HepG2 (cell line): ENCODE data around the gene ENPP7. TPM values are rescaled to one million over a fixed set of nuclear protein-coding genes. Genes with fewer than 3 reads are reported as not detected.

Source experiments
- ATRX ChIP-seq: sonication (generic); formaldehyde crosslinking; IDR thresholded peaks from 2 replicates; pipeline ENCODE4 v1.4.0; 2020; ENCODE audit warnings: missing genetic modification reagents, borderline replicate concordance
- HCFC1 ChIP-seq: fragments of 150-350 bp; IDR thresholded peaks from 2 replicates; pipeline ENCODE4 v1.6.1; 2014; ENCODE audit warnings: low read depth, low read length
- KLF6 ChIP-seq: IDR thresholded peaks from 2 replicates; pipeline ENCODE4 v1.8.0; 2016; ENCODE audit warnings: missing biosample characterization, missing genetic modification reagents
- NFAT5 ChIP-seq: sonication (generic); formaldehyde crosslinking; IDR thresholded peaks from 2 replicates; pipeline ENCODE4 v1.4.0; 2020; ENCODE audit warnings: missing genetic modification reagents
- NFKB2 ChIP-seq: sonication (generic); formaldehyde crosslinking; IDR thresholded peaks from 2 replicates; pipeline ENCODE4 v1.4.0; 2020; ENCODE audit warnings: missing genetic modification reagents, borderline replicate concordance
- NR0B2 ChIP-seq: sonication (generic); formaldehyde crosslinking; IDR thresholded peaks from 2 replicates; pipeline ENCODE4 v1.4.0; 2020; ENCODE audit warnings: mild to moderate bottlenecking, missing genetic modification reagents
- RARG ChIP-seq: sonication (generic); formaldehyde crosslinking; IDR thresholded peaks from 2 replicates; pipeline ENCODE4 v1.4.0; 2020; ENCODE audit warnings: low read depth, mild to moderate bottlenecking, missing genetic modification reagents
- RNF2 ChIP-seq: fragments of 450-650 bp; conservative IDR thresholded peaks from 2 replicates; pipeline ENCODE4 v1.6.1; 2016; ENCODE audit warnings: low read depth
- ZKSCAN8 ChIP-seq: IDR thresholded peaks from 2 replicates; pipeline ENCODE4 v1.6.1; 2016; ENCODE audit warnings: borderline replicate concordance, missing genetic modification reagents, missing compliant biosample characterization
- ZMAT3 ChIP-seq: sonication (generic); formaldehyde crosslinking; conservative IDR thresholded peaks from 2 replicates; pipeline ENCODE4 v1.7.0; 2021; ENCODE audit warnings: missing genetic modification reagents
- ZNF160 ChIP-seq: sonication (generic); formaldehyde crosslinking; IDR thresholded peaks from 2 replicates; pipeline ENCODE4 v1.8.0; 2022; ENCODE audit warnings: mild to moderate bottlenecking, inconsistent platforms, missing genetic modification reagents
- ZNF292 ChIP-seq: sonication (generic); formaldehyde crosslinking; IDR thresholded peaks from 2 replicates; pipeline ENCODE4 v1.8.1; 2022; ENCODE audit warnings: mild to moderate bottlenecking, low read depth, missing genetic modification reagents, borderline replicate concordance
- ZNF646 ChIP-seq: sonication (generic); formaldehyde crosslinking; IDR thresholded peaks from 2 replicates; pipeline ENCODE4 v1.9.0; 2021; ENCODE audit warnings: mild to moderate bottlenecking, missing genetic modification reagents
- ZNF740 ChIP-seq: sonication (generic); formaldehyde crosslinking; IDR thresholded peaks from 2 replicates; pipeline ENCODE4 v1.4.0; 2020; ENCODE audit warnings: missing genetic modification reagents
- ZNF891 ChIP-seq: sonication (generic); formaldehyde crosslinking; IDR thresholded peaks from 2 replicates; pipeline ENCODE4 v1.5.0; 2020; ENCODE audit warnings: mild to moderate bottlenecking, missing genetic modification reagents
- ZSCAN20 ChIP-seq: sonication (generic); formaldehyde crosslinking; IDR thresholded peaks from 2 replicates; pipeline ENCODE4 v1.4.0; 2020; ENCODE audit warnings: missing genetic modification reagents, mild to moderate bottlenecking, borderline replicate concordance
- polyA plus RNA-seq, 8 experiments: library from polyadenylated mRNA; depleted of rRNA in 3 of 8; stranded (reverse) in 7 of 8; unstranded in 1 of 8; fragments of >200 nt; fragmentation: Illumina TruSeq in 4 of 8; extraction: Trizol in 4 of 8; gene quantifications; 2 replicates each; pipeline versions ENCODE4 v1.2.1 to v1.2.3, GENCODE V29; 2011 to 2016; ENCODE audit warnings: low read depth in 4 of 8, missing spikeins in 1 of 8, mixed read lengths in 1 of 8; ENCODE audit not compliant: insufficient read depth in 1 of 8
- total RNA-seq, 5 experiments: library from RNA; depleted of rRNA; stranded (reverse); fragments of >200 nt; fragmentation: Illumina TruSeq; extraction: Trizol; gene quantifications; 2 replicates each; pipeline ENCODE4 v1.2.3, GENCODE V29; 2016; ENCODE audit warnings: low read depth in 1 of 5

The ENPP7 gene
- total and polyA plus RNA-seq, 2 of the 13 experiments (the other 11 are each of a cell fraction or from before 2014, with no cell fraction given) = 1.1 to 2.2 TPM

- TF ChIP-seq NFAT5 (CRISPR knock-in tag) (no peak), RNF2 (no peak), ZSCAN20 (CRISPR knock-in tag) (no peak), ATRX (CRISPR knock-in tag) (no peak), HCFC1 (no peak), ZKSCAN8 (CRISPR knock-in tag) (no peak), ZNF646 (CRISPR knock-in tag) (no peak), ZNF891 (CRISPR knock-in tag) (peak; percentile 86), ZNF292 (CRISPR knock-in tag) (peak; percentile 83), ZNF740 (CRISPR knock-in tag) (no peak), NFKB2 (CRISPR knock-in tag) (no peak), NR0B2 (CRISPR knock-in tag) (no peak), ZMAT3 (CRISPR knock-in tag) (peak; percentile 65; the same call in 1 of the 2 replicates), ZNF160 (CRISPR knock-in tag) (no peak), RARG (CRISPR knock-in tag) (no peak), KLF6 (CRISPR knock-in tag) (no peak)
Measured at GRCh38 chr17:79730769-79731483, at the start of gene ENPP7 (continued).
